Lower leg skin (tissue), 4 donors: ENCODE measurements around the gene SRP54. TPM values are rescaled to one million over a fixed set of nuclear protein-coding genes. Genes with fewer than 3 reads are reported as not detected.

Experiments used
- DNase-seq, 2 donors: peaks; one replicate each; pipeline ENCODE4 v3.0.0-alpha.2; 2019; ENCODE audit warnings: low spot score in 2 of 2
- H3K4me3 ChIP-seq: fragments of 200-600 bp; sonication (generic); 2 replicates; pipeline ENCODE4 v1.5.1; 2017; ENCODE audit warnings: mild to moderate bottlenecking, low read depth; ENCODE audit not compliant: poor library complexity, severe bottlenecking
- POLR2A ChIP-seq, 2 donors: fragments of 450-650 bp; IDR thresholded peaks; one replicate each; pipeline ENCODE4 v1.6.1; 2016 to 2017; ENCODE audit warnings: antibody characterized with exemption in 2 of 2, mild to moderate bottlenecking in 1 of 2, moderate library complexity in 1 of 2
- WGBS, 2 donors: methylation state at CpG; one replicate each; pipeline ENCODE4 v1.1.5; 2018; 5-methylcytosine and 5-hydroxymethylcytosine counted together
- intact Hi-C: fragments of 100-400 bp; cut with DNase I; formaldehyde crosslinking; loops from one replicate; pipeline ENCODE4 v1.15.0; 2023; ENCODE audit warnings: low total_unique reads
- total RNA-seq, 4 donors: library from RNA; depleted of rRNA; stranded (reverse); fragments of >200 nt; gene quantifications; one replicate each; pipeline ENCODE4 v1.1.0, GENCODE V29; 2016
- TF ChIP-seq, protein P1 (sequence below), 3 donors: fragments of 450-650 bp; IDR thresholded peaks; one replicate each; pipeline ENCODE4 v1.5.1; 2016; ENCODE audit warnings: antibody characterized with exemption in 3 of 3, mild to moderate bottlenecking in 3 of 3, moderate library complexity in 2 of 3

SRP54 gene
- total RNA-seq, 4 donors from 2014 or later = 36.1 to 51.8 (median 38.6) TPM

DNA sequence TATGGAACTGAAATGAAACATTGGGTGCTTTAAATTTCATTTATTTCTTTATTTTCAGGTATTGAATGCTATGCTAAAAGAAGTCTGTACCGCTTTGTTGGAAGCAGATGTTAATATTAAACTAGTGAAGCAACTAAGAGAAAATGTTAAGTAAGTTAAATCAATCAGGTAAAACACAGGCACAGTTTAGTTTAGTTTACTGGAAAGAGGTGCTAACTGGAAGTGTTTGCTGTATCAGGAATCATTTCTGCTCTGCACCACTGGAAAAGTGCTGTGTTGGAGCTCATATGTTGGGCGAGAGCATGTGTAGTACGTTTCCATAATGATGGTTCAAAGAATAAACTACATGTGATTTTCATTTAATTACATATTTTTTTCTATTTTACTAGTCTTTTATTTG lies 16.7 kb downstream of the SRP54 start:
- no peak for DNase-seq
- no peak overlapping the region for H3K4me3 ChIP-seq
- 91 to 92% methylated on average over 3 of the region's 3 CpGs for WGBS, 2 donors
- TF ChIP-seq, protein P1, sequence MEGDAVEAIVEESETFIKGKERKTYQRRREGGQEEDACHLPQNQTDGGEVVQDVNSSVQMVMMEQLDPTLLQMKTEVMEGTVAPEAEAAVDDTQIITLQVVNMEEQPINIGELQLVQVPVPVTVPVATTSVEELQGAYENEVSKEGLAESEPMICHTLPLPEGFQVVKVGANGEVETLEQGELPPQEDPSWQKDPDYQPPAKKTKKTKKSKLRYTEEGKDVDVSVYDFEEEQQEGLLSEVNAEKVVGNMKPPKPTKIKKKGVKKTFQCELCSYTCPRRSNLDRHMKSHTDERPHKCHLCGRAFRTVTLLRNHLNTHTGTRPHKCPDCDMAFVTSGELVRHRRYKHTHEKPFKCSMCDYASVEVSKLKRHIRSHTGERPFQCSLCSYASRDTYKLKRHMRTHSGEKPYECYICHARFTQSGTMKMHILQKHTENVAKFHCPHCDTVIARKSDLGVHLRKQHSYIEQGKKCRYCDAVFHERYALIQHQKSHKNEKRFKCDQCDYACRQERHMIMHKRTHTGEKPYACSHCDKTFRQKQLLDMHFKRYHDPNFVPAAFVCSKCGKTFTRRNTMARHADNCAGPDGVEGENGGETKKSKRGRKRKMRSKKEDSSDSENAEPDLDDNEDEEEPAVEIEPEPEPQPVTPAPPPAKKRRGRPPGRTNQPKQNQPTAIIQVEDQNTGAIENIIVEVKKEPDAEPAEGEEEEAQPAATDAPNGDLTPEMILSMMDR (IDR thresholded peaks at IDR 0.05) = no peak
- TF ChIP-seq POLR2A (IDR thresholded peaks at IDR 0.05) = no peak
- intact Hi-C loops = no loop called here

GRCh38 chr14:35001621-35002020 lies 18.8 kb downstream of the SRP54 start:
- WGBS, 2 donors = 93 to 97% methylated on average over 2 of the region's 2 CpGs
- no peak for TF ChIP-seq POLR2A (IDR thresholded peaks at IDR 0.05)
- TF ChIP-seq, protein P1 (IDR thresholded peaks at IDR 0.05) = no peak
- no peak overlapping the region for H3K4me3 ChIP-seq
- no peak for DNase-seq
- intact Hi-C loops = no loop called here

DNA sequence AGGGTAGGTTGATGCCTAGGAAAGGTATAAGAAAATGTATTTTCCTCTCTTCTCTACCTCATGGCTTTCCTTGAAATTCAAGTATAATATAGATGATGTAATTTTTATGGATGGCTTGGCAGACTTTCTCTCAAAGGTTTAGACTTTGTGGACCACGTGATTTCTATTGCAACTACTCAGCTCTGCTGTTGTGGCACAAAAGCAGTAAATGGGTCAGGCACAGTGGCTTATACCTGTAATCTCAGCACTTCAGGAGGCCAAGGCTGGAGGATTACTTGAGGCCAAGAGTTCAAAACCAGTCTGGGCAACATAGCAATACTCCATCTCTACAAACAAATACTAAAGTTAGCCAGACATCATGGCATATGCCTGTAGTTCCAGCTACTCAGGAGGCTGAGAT lies 22.0 kb downstream of the SRP54 start:
- no peak for TF ChIP-seq POLR2A (IDR thresholded peaks at IDR 0.05)
- TF ChIP-seq, protein P1 (IDR thresholded peaks at IDR 0.05) = no peak
- WGBS, 2 donors = 93 to 97% methylated on average over 1 of the region's 1 CpG

DNA sequence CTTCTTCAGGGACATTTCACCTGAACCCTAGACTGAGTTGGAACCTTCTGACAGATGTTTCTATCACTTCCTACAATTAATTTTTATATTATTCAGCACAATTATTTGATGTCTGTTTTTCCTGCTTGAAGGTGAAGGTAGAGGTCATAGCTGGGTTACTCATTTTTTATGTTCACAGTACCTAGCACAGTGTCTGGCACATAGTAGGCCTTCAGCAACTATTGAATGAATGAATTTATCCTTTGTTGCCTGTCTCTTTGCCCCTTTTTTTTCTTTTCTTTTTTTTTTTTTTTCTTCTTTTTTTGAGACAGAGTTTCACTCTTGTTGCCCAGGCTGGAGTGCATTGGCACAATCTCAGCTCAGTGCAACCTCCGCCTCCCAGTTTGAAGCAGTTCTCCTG lies 33.8 kb downstream of the SRP54 start:
- intact Hi-C loops = no loop called here
- H3K4me3 ChIP-seq = no peak overlapping the region
- TF ChIP-seq, protein P1 (IDR thresholded peaks at IDR 0.05) = no peak
- TF ChIP-seq POLR2A (IDR thresholded peaks at IDR 0.05) = no peak
- DNase-seq = no peak
- 100% methylated on average over 1 of the region's 1 CpG for WGBS, 2 donors

More for the DNA sequence above, 22.0 kb downstream of the SRP54 start:
- intact Hi-C loops = no loop called here
- H3K4me3 ChIP-seq = no peak overlapping the region
- no peak for DNase-seq

- WGBS, 2 donors = 86% methylated on average over 4 of the region's 4 CpGs
- DNase-seq = no peak
- intact Hi-C loops = no loop called here
Measured at GRCh38 chr14:35020713-35021112, 37.9 kb downstream of the SRP54 start.

DNA sequence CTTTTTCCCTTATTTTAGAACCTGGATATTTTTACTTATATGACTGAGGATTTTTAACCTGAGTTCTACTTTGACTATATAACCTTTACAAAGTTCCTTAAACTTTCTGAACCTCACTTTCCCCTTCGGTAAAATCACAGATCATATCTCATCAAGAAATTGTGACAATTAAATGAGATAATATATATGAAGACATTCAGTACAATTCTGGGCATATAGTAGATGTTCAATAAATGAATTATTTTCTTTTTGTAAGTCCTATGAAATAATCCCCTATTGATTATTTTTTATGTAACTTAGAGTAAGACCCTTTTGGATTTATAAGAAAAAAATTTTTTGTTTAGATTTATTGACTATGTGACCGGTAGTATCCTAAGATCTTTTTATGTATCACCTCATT lies 45.6 kb downstream of the SRP54 start:
- 93 to 96% methylated on average over 2 of the region's 2 CpGs for WGBS, 2 donors
- no peak overlapping the region for H3K4me3 ChIP-seq
- TF ChIP-seq, protein P1 (IDR thresholded peaks at IDR 0.05) = no peak
- TF ChIP-seq POLR2A (IDR thresholded peaks at IDR 0.05) = no peak
- DNase-seq = no peak
- intact Hi-C loops = no loop called here

More at GRCh38 chr14:35020713-35021112, 37.9 kb downstream of the SRP54 start:
- H3K4me3 ChIP-seq = no peak overlapping the region
- TF ChIP-seq, protein P1 (IDR thresholded peaks at IDR 0.05) = no peak
- no peak for TF ChIP-seq POLR2A (IDR thresholded peaks at IDR 0.05)
